ENCODE measurements around the gene PCSK9. TPM values are rescaled to one million over a fixed set of nuclear protein-coding genes. Genes with fewer than 3 reads are reported as not detected.

PCSK9 gene
- total and polyA plus RNA-seq, 2 of the 13 experiments (the other 11 are each of a cell fraction or from before 2014, with no cell fraction given) = 33.3 to 80.5 TPM

- TF ChIP-seq RORA (CRISPR knock-in tag; IDR thresholded peaks at IDR 0.05) (no peak), IRX3 (CRISPR knock-in tag; IDR thresholded peaks at IDR 0.05; ENCODE audit: borderline replicate concordance, low read depth) (no peak), NFE2L1 (CRISPR knock-in tag; IDR thresholded peaks at IDR 0.05; ENCODE audit: borderline replicate concordance) (no peak), SALL2 (CRISPR knock-in tag; IDR thresholded peaks at IDR 0.05) (no peak), ZNF326 (CRISPR knock-in tag; IDR thresholded peaks at IDR 0.05; ENCODE audit: borderline replicate concordance) (no peak), CEBPB (IDR thresholded peaks at IDR 0.05; ENCODE audit: borderline replicate concordance, low read depth, low read length) (peak; percentile 42; the same call in 1 of the 2 replicates), EZH2 (conservative IDR thresholded peaks at IDR 0.05; ENCODE audit: low read depth, low read length) (no peak), ZNF574 (CRISPR knock-in tag; IDR thresholded peaks at IDR 0.05) (no peak), MATR3 (CRISPR knock-in tag; IDR thresholded peaks at IDR 0.05) (no peak), AGO1 (IDR thresholded peaks at IDR 0.05; ENCODE audit: low read depth, low read length, poor library complexity, severe bottlenecking) (no peak), HNRNPK (IDR thresholded peaks at IDR 0.05; ENCODE audit: low read depth, low read length, poor library complexity, severe bottlenecking) (no peak), SUZ12 (IDR thresholded peaks at IDR 0.05; ENCODE audit: low read depth, low read length) (no peak), RXRB (CRISPR knock-in tag; IDR thresholded peaks at IDR 0.05; ENCODE audit: borderline replicate concordance) (0 out of 2 replicates have a peak, but pooled peaks have one; percentile 14), LBX2 (CRISPR knock-in tag; IDR thresholded peaks at IDR 0.05; ENCODE audit: borderline replicate concordance) (no peak), HNF4A (CRISPR knock-in tag; IDR thresholded peaks at IDR 0.05) (0 out of 2 replicates have a peak, but pooled peaks have one; percentile 14), U2AF2 (IDR thresholded peaks at IDR 0.05; ENCODE audit: low read depth, low read length) (no peak), XBP1 (CRISPR knock-in tag; IDR thresholded peaks at IDR 0.05) (no peak)
- TF ChIP-seq, protein P1, sequence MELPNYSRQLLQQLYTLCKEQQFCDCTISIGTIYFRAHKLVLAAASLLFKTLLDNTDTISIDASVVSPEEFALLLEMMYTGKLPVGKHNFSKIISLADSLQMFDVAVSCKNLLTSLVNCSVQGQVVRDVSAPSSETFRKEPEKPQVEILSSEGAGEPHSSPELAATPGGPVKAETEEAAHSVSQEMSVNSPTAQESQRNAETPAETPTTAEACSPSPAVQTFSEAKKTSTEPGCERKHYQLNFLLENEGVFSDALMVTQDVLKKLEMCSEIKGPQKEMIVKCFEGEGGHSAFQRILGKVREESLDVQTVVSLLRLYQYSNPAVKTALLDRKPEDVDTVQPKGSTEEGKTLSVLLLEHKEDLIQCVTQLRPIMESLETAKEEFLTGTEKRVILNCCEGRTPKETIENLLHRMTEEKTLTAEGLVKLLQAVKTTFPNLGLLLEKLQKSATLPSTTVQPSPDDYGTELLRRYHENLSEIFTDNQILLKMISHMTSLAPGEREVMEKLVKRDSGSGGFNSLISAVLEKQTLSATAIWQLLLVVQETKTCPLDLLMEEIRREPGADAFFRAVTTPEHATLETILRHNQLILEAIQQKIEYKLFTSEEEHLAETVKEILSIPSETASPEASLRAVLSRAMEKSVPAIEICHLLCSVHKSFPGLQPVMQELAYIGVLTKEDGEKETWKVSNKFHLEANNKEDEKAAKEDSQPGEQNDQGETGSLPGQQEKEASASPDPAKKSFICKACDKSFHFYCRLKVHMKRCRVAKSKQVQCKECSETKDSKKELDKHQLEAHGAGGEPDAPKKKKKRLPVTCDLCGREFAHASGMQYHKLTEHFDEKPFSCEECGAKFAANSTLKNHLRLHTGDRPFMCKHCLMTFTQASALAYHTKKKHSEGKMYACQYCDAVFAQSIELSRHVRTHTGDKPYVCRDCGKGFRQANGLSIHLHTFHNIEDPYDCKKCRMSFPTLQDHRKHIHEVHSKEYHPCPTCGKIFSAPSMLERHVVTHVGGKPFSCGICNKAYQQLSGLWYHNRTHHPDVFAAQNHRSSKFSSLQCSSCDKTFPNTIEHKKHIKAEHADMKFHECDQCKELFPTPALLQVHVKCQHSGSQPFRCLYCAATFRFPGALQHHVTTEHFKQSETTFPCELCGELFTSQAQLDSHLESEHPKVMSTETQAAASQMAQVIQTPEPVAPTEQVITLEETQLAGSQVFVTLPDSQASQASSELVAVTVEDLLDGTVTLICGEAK (IDR thresholded peaks at IDR 0.05) = no peak
- TF ChIP-seq, protein P1 (CRISPR knock-in tag; IDR thresholded peaks at IDR 0.05) = no peak
Observed at GRCh38 chr1:55035904-55036303, 3.4 kb upstream of the PCSK9 start (continued).
